ENCODE results near the gene FAM20A. TPM values are rescaled to one million over a fixed set of nuclear protein-coding genes. Genes with fewer than 3 reads are reported as not detected.
A peak's percentile ranks its signal among the peaks of the same experiment; 100 is the strongest.

FAM20A gene
- total and polyA plus RNA-seq, 2 of the 8 experiments (the other 6 are each of a cell fraction or from before 2014, with no cell fraction given) = 3.6 to 11.9 TPM

DNA sequence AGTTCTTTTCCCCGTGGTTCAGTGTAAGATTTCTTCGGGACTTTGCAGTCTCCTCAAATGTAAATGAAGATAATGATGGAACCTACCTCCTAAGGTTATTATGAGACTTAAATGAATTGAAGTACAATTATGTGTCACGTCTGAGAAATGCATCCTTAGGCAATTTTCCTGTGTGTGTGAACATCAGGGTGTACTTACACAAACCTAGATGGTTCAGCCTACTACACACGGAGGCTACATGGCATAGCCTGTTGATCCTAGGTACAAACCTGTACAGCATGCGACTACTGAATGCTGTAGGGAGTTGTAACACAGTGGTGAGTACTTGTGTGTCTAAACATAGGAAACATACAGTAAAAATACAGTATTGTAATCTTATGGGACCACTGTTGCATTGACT is 1.1 kb upstream of the FAM20A start:
- Histone ChIP-seq H4K91ac (replicated peaks; ENCODE audit: insufficient read length, low read length) (no peak overlapping the region), H3K23ac (ENCODE audit: insufficient read length) (no peak overlapping the region), H4K20me1 (replicated peaks in 1 of 2; ENCODE audit: control insufficient read depth in 1 of 2, insufficient read depth in 2 of 2, low read length in 2 of 2) (no peaks in the 10 kb centered on the region), H2BK120ac (replicated peaks; ENCODE audit: low read depth, low read length) (no peak overlapping the region), H3K23me2 (ENCODE audit: low read depth, low read length) (peaks cover 12% of the 10 kb centered on the region), H3K79me1 (ENCODE audit: low read depth, low read length) (no peaks in the 10 kb centered on the region; the same call in 1 of the 2 replicates), H3K18ac (ENCODE audit: extremely low read depth, low read length) (no peak overlapping the region; the same call in 1 of the 2 replicates), H2BK12ac (ENCODE audit: low read depth, low read length) (no peak overlapping the region), H4K5ac (ENCODE audit: insufficient read length, low read depth, low read length) (no peak overlapping the region), H3K9ac (replicated peaks in 1 of 4; ENCODE audit: extremely low read depth in 1 of 4, low read depth in 3 of 4, low read length in 3 of 4) (no peak overlapping the region), H4K8ac (ENCODE audit: extremely low read depth, insufficient read depth, low read length) (no peak overlapping the region), H2AK5ac (ENCODE audit: low read depth, low read length) (no peak overlapping the region), H3K27me3 (replicated peaks in 1 of 4; ENCODE audit: control insufficient read depth in 3 of 4, extremely low read depth in 1 of 4, insufficient read depth in 3 of 4, low read length in 3 of 4) (peaks cover 0 to 25% (median 16%) of the 10 kb centered on the region in 4 experiments; a peak in 6 of 7 replicates), H2AFZ (ENCODE audit: low read length) (no peak overlapping the region), H3K36me3 (ENCODE audit: control insufficient read depth in 2 of 4, insufficient read depth in 4 of 4, low read length in 3 of 4) (peaks cover 0 to 2% (median 0%) of the 10 kb centered on the region in 4 experiments; a peak in 1 of 8 replicates), H3K27ac (ENCODE audit: low read depth, low read length) (no peak overlapping the region), H3K4me2 (ENCODE audit: insufficient read depth in 1 of 2, low read depth in 2 of 2, low read length in 2 of 2) (peak overlapping the region in 1 of 2 experiments; percentile 97; a peak in 1 of 4 replicates), H3K9me3 (ENCODE audit: insufficient read depth in 2 of 2, low read depth in 1 of 2, low read length in 1 of 2) (no peaks in the 10 kb centered on the region), H2BK15ac (ENCODE audit: low read length) (no peak overlapping the region), H2BK20ac (ENCODE audit: low read length) (0 out of 2 replicates have a peak overlapping the region, but pooled peaks have one; percentile 1), H3K4me3 (ENCODE audit: extremely low read depth in 1 of 4, insufficient read depth in 2 of 4, low read depth in 3 of 4, low read length in 4 of 4) (no peak overlapping the region), H3K56ac (replicated peaks; ENCODE audit: insufficient read length, low read depth, low read length) (no peak overlapping the region), H3K4me1 (replicated peaks in 1 of 4; ENCODE audit: control insufficient read depth in 3 of 4, insufficient read depth in 4 of 4, low read length in 3 of 4) (peaks cover 0 to 15% (median 7%) of the 10 kb centered on the region in 4 experiments; a peak in 5 of 7 replicates), H3K14ac (ENCODE audit: insufficient read length) (no peak overlapping the region), H2BK5ac (ENCODE audit: low read depth, low read length) (no peak overlapping the region), H3K79me2 (ENCODE audit: control insufficient read depth in 1 of 2, insufficient read depth in 2 of 2, low read length in 2 of 2) (peaks cover 0 to 5% of the 10 kb centered on the region in 2 experiments; a peak in 2 of 4 replicates), H3K4ac (replicated peaks; ENCODE audit: insufficient read length, low read depth, low read length) (no peak overlapping the region)
- CTCF ChIA-PET (ENCODE audit: partially characterized antibody) = interaction anchor here (0.8 to 2.9 kb wide), 4 partner anchors 10 to 63 kb away, joined by 3 to 8 read pairs (median 3); no protein-coding TSS in a partner anchor
- 91% methylated on average over 5 of the region's 5 CpGs; no CpG with 5 or more reads in 1 of the 2 experiments for WGBS, 2 experiments (ENCODE audit: extremely low coverage in 1 of 2, insufficient coverage in 1 of 2, insufficient read length in 1 of 2, insufficient replicate concordance in 2 of 2, low coverage in 1 of 2, low lambda C conversion rate in 2 of 2, missing lambda C conversion rate in 1 of 2)
- POLR2A ChIA-PET (ENCODE audit: partially characterized antibody) = interaction anchor here (1.4 kb wide), 1 partner anchor 10 kb away, joined by 4 read pairs; no protein-coding TSS in a partner anchor
- FAIRE-seq (no peak), DNase-seq (ENCODE audit: low read depth in 1 of 2, low spot score in 2 of 2) (no peak)
- TF ChIP-seq ZNF274 (IDR thresholded peaks at IDR 0.05; ENCODE audit: borderline replicate concordance, extremely low read depth, low read length) = no peak
- TF ChIP-seq CHD2 (IDR thresholded peaks at IDR 0.05; ENCODE audit: low read length) = no peak
- no peak for TF ChIP-seq TAF7 (optimal IDR thresholded peaks at IDR 0.05; ENCODE audit: borderline replicate concordance, low read depth, low read length)
- TF ChIP-seq RBBP5 (IDR thresholded peaks at IDR 0.05; ENCODE audit: borderline replicate concordance, low read depth, low read length) = no peak
- TF ChIP-seq SRF (IDR thresholded peaks at IDR 0.05; ENCODE audit: low read depth, low read length) = no peak
- TF ChIP-seq EZH2 (IDR thresholded peaks at IDR 0.05; ENCODE audit: low read depth, low read length, severe bottlenecking) = no peak
- no peak for TF ChIP-seq PHF8 (conservative IDR thresholded peaks at IDR 0.05; ENCODE audit: low read depth, low read length)
- no peak for TF ChIP-seq HDAC6 (IDR thresholded peaks at IDR 0.05; ENCODE audit: low read depth, low read length)
- TF ChIP-seq SAP30 (IDR thresholded peaks at IDR 0.05; ENCODE audit: insufficient read depth, insufficient replicate concordance, low read length) = no peak
- TF ChIP-seq CBX8 (IDR thresholded peaks at IDR 0.05; ENCODE audit: borderline replicate concordance, low read depth, low read length) = no peak
- TF ChIP-seq, protein P1, sequence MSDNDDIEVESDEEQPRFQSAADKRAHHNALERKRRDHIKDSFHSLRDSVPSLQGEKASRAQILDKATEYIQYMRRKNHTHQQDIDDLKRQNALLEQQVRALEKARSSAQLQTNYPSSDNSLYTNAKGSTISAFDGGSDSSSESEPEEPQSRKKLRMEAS (IDR thresholded peaks at IDR 0.05) = no peak
